Lung (tissue), 12 donors: Measurements from ENCODE around the gene GOLT1B. TPM values are rescaled to one million over a fixed set of nuclear protein-coding genes. Genes with fewer than 3 reads are reported as not detected.

ENCODE experiments used
- ATAC-seq: fragments of 200-7000 bp; cut with Tn5 transposase; one replicate; pipeline ENCODE4 v1.9.1; 2020; ENCODE audit warnings: moderate number of reproducible peaks; ENCODE audit not compliant: insufficient read depth, low FRiP score
- DNase-seq, 3 donors: peaks; one replicate each; pipeline ENCODE4 v3.0.0-alpha.2; 2013 to 2017
- H3K27ac ChIP-seq, 2 donors: one replicate each; pipeline ENCODE4 v1.5.1; 2013; ENCODE audit warnings: mild to moderate bottlenecking in 2 of 2, moderate library complexity in 2 of 2, control low read depth in 1 of 2, inconsistent platforms in 1 of 2, low read depth in 1 of 2, low read length in 1 of 2
- H3K27me3 ChIP-seq, 3 donors: one replicate each; pipeline ENCODE4 v1.5.1; 2013; ENCODE audit warnings: low read length in 2 of 3; ENCODE audit not compliant: control insufficient read depth in 3 of 3, insufficient read depth in 3 of 3
- H3K36me3 ChIP-seq, 4 donors: one replicate each; pipeline ENCODE4 v1.5.1; 2013; ENCODE audit warnings: low read length in 4 of 4, mild to moderate bottlenecking in 1 of 4, moderate library complexity in 1 of 4; ENCODE audit not compliant: control insufficient read depth in 4 of 4, insufficient read depth in 4 of 4
- H3K4me1 ChIP-seq, 5 donors: one replicate each; pipeline ENCODE4 v1.5.1; 2013; ENCODE audit warnings: low read length in 5 of 5, mild to moderate bottlenecking in 2 of 5, moderate library complexity in 1 of 5; ENCODE audit not compliant: control insufficient read depth in 5 of 5, insufficient read depth in 5 of 5
- H3K4me3 ChIP-seq: one replicate; pipeline ENCODE4 v1.5.1; 2013; ENCODE audit warnings: mild to moderate bottlenecking, control low read depth, moderate library complexity
- H3K9ac ChIP-seq, 2 donors: one replicate each; pipeline ENCODE4 v1.5.1; 2013; ENCODE audit warnings: low read length in 2 of 2, control low read depth in 1 of 2; ENCODE audit not compliant: insufficient read depth in 1 of 2
- H3K9me3 ChIP-seq, 4 donors: one replicate each; pipeline ENCODE4 v1.5.1; 2013; ENCODE audit warnings: low read length in 3 of 4, mild to moderate bottlenecking in 1 of 4, moderate library complexity in 1 of 4; ENCODE audit not compliant: control insufficient read depth in 4 of 4, insufficient read depth in 3 of 4
- CTCF ChIP-seq: IDR thresholded peaks from 2 replicates; pipeline ENCODE4 v1.5.1; 2012; ENCODE audit warnings: mild to moderate bottlenecking; ENCODE audit errors: control extremely low read depth, extremely low read depth
- WGBS, 2 donors: extraction: QIAGEN DNeasy Blood & Tissue Kit; methylation state at CpG; one replicate each; pipeline ENCODE4 v1.1.7; 2013; 5-methylcytosine and 5-hydroxymethylcytosine counted together
- polyA plus RNA-seq, 2 donors: library from polyadenylated mRNA; stranded (reverse); fragments of 200-250 nt; gene quantifications; one replicate each; pipeline ENCODE4 v1.2.1, GENCODE V29; 2013
- total RNA-seq, 2 donors: library from RNA; depleted of rRNA in 1 of 2; stranded (reverse); fragments of >200 nt in 1 of 2; gene quantifications; one replicate each; pipeline ENCODE4 v1.2.1, GENCODE V29; 2014 to 2021
- donor health status: control.
- donor health status: control.
- donor health status: Bipolar disorder and iron deficiency.
- donor health status: healthy.
- donor health status: DM: yes; HTN: yes; CAD: no.

The GOLT1B gene
- total and polyA plus RNA-seq, 4 donors, result 23.9 to 35.0 (median 30.8) TPM

GRCh38 chr12:21475552-21475951 is 26.0 kb upstream of the GOLT1B start:
- WGBS, 2 donors, result 92 to 96% methylated on average over 1 of the region's 1 CpG
- no peak for DNase-seq
- ATAC-seq, result no peak

GRCh38 chr12:21476949-21477348 is 24.6 kb upstream of the GOLT1B start:
- TF ChIP-seq CTCF, result no peak
- Histone ChIP-seq H3K9ac (no peak overlapping the region), H3K36me3 (peaks cover 22 to 57% (median 41%) of the 10 kb centered on the region in 4 donors), H3K27ac (no peak overlapping the region), H3K27me3 (no peaks in the 10 kb centered on the region), H3K4me3 (no peak overlapping the region), H3K4me1 (no peaks in the 10 kb centered on the region), H3K9me3 (no peaks in the 10 kb centered on the region)
- ATAC-seq, result no peak
- no peak for DNase-seq
- 96 to 97% methylated on average over 3 of the region's 3 CpGs for WGBS, 2 donors

More at GRCh38 chr12:21475552-21475951, 26.0 kb upstream of the GOLT1B start:
- H3K27ac ChIP-seq, result no peak overlapping the region
- TF ChIP-seq CTCF, result no peak
- no peaks in the 10 kb centered on the region for H3K4me1 ChIP-seq
- H3K9ac ChIP-seq, result no peak overlapping the region
- H3K9me3 ChIP-seq, result no peaks in the 10 kb centered on the region
- no peaks in the 10 kb centered on the region for H3K27me3 ChIP-seq
- peaks cover 20 to 47% (median 37%) of the 10 kb centered on the region in 4 donors for H3K36me3 ChIP-seq
- H3K4me3 ChIP-seq, result no peak overlapping the region

GRCh38 chr12:21478756-21479455 is 22.7 kb upstream of the GOLT1B start:
- H3K27me3 ChIP-seq, result no peaks in the 10 kb centered on the region
- no peak overlapping the region for H3K9ac ChIP-seq
- DNase-seq (no peak), ATAC-seq (no peak)
- no peak overlapping the region for H3K27ac ChIP-seq
- peaks cover 19 to 53% (median 35%) of the 10 kb centered on the region in 4 donors for H3K36me3 ChIP-seq
- no peak overlapping the region for H3K4me3 ChIP-seq
- H3K9me3 ChIP-seq, result no peaks in the 10 kb centered on the region
- TF ChIP-seq CTCF, result no peak
- WGBS, 2 donors, result 81 to 87% methylated on average over 10 of the region's 10 CpGs
- H3K4me1 ChIP-seq, result no peaks in the 10 kb centered on the region
